HG03196 (cell line): Measurements from ENCODE around the gene KDM5D.
A peak's percentile ranks its signal among the peaks of the same experiment; 100 is the strongest.

ENCODE experiments used
- ATAC-seq: cut with Tn5 transposase; IDR thresholded peaks from one replicate; pipeline ENCODE4 v1.9.1; 2021; ENCODE audit not compliant: unreplicated experiment

The KDM5D gene

DNA sequence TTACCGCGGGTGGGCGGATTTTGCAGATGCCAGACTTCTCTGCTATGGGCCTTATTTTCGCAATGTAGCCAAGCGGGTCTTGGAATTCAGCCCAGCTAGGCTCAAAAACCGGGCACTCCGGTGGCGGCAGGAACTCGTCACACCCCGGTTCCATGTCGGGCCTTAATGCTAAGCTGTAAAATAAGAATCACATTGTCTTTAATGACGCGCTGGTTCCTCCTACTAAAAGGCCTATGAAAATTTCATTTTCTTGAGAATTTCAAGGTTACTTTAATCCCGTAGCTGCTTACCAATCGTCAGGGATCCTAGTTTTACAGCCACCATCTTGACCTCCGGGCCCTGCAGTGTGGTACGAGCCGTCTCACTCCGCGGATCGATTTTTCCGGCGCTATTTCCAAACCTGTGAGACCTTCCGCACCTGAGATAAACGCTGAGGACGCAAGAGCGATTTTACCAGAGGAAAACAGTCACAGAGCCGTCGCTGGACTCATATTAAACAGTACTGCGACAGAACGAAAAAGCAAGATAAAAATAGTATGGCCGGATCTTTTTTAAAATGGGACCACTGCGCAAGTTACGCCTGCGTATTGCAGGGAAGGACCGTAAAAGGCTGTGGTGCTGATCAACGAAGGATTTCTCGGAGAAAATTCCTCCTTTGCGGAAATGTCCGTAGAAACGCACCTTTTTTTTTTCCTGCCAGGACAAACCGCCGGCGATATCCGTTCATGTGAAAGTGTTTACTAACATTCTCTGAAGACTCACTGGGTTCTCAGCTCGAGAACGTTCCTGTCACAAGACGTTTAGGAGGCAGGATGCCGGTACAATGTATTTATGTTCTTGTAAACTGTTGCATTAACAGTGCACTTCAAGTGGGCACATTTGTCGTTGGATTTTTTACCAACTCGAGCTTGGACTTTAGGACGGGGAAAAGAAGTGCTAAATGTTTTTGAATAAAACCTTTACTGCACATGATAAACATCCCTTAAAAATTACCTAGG is at the start of gene KDM5D:
Gene KDM5D, minus strand, starts transcription at position 346 of the 998 bp plus-strand sequence. Its CDS starts 192 bp downstream, at position 154.
- peak; percentile 80 for ATAC-seq

DNA sequence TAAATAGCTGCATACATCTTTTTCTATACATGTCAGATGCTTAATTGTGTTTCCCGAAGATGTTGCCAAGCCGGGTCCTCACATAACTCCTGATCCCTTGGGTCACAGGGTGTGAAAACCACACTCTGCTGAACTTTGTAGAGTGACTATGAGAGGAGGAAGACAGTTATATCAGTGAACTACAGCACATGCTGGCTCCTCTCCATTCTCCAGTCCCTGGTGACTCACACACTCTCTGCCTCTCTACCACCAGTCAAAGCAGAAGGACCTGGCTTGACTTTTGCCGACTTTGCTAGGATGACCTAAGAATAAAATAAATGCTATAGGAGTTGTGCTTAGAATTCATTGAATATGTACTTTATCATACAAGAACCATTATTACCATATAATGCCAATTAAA is 23.8 kb upstream of the KDM5D start:
- ATAC-seq: no peak

DNA sequence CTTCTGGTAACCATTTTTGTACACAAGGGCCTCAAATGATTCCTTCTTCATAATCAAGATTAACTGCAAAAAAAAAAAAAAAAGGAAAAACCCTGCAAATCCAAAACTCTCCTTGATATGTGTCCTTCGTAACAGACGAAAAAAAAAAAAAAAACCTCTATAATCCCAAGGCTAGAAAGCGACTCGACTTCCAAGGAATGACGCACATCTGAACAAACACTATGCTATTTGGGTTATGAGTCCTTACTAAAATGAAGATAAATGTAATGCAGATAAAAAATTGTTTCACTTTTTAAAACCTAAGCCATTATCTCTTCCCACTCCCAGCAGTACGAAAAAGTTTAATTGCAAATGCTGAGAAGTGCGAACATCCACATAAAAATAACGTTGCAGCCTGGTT is 1.2 kb downstream of the KDM5D start:
- ATAC-seq: no peak

DNA sequence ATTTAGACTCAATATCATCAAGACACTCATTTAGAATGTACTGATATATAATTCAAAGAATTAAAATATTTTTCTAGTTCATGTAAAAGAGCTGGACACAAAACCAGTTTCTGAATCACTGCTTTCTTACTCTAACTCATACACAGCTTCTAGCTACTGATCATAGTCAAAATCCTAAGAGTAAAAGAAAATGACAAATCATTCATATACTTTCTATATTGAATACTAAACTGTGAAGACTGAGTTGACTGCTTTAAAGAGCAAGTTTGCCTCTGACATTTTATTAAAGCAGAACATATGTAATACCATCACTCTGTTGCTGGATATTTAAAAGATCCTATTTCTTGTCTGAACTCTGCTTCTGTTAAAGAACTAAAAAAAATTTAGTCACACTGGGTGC is 2.4 kb downstream of the KDM5D start:
- no peak for ATAC-seq

DNA sequence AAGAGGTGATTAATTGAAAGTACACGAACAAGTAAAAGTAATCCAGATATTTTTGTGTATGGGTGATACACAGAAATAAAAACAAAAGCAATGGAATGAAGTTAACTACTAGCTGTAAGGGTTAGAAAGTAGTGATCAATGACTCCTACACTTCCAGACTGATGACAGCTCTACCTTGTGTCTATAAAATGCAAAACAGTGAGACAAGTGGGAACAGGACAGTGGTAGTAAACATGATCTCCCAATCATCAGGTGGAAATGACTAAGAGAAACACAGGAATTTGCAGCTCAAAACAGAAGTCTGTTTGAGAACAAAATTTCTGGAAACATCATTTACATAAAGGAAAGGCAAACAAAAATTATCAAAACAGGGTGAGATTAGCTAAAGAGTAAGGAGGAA is 10.1 kb downstream of the KDM5D start:
- no peak for ATAC-seq

DNA sequence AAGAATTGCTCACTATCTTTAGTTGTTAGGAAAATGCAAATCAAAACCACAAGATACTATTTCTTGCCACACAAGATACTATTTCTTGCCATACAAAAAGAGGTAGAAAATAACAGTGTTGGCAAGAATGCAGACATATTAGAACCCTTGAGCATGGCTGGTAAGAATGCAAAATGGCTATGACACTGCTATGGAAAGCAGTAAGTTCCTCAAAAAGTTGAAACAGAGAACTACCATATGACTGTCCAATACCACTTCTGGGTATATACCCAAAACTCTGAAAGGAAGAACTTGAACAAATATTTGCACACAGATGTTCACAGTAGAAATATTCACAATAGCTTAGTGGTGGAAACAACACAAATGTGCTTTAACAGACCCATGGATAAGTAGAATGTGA is 26.6 kb downstream of the KDM5D start:
- ATAC-seq: peak; percentile 88

DNA sequence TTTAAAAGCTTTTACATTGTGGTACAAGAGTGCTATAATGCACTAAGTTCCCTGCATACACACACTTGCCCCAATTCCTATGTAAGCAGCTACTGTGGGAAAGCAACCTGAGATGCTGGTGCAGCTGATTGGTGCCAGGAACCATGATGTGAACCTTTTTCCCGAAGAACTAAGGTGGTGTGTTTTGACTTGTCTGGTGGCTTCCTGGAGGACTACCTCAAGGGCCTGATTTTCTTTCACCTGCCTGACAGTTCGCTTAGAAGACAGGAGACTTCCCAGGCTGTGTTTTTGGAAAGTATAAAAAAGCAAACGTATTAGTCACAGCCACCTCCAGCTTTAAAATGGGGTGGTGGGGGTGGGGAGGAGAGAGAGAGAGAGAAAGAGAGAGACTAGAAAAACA is 27.4 kb downstream of the KDM5D start:
- no peak for ATAC-seq

DNA sequence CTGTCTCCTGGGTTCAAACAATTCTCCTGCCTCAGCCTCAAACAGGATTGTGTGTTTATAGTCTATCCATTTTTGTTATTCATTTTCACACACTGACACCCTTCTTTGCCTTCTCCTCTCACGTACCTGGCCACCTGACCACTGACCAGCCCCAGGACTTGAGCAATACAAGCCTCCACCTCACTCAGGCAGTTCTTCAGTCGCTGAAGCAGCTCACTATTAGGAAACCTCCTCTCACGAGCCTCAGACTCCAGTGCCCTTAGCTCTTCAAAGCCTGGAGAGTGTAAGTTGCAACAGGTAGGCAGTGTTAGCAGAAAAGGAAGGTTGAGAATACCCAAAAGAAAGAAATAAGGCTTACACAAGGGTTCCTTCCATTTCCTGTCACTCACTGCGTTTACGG is 29.3 kb downstream of the KDM5D start:
- ATAC-seq: no peak

DNA sequence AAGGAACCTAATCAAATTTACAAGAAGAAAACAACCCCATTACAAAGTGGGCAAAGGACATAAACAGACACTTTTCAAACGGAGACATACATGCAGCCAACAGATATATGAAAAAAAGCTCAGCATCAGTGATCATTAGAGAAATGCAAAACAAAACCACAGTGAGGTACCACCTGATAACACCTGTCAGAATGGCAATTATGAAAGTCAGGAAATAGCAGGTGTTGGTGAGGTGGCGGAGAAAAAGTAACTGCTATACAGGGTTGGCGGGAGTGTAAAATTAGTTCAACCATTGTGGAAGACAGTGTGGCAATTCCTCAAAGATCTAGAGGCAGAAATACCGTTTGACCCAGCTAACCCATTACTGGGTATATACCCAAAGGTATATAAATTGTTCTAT is 31.1 kb downstream of the KDM5D start:
- ATAC-seq: no peak

DNA sequence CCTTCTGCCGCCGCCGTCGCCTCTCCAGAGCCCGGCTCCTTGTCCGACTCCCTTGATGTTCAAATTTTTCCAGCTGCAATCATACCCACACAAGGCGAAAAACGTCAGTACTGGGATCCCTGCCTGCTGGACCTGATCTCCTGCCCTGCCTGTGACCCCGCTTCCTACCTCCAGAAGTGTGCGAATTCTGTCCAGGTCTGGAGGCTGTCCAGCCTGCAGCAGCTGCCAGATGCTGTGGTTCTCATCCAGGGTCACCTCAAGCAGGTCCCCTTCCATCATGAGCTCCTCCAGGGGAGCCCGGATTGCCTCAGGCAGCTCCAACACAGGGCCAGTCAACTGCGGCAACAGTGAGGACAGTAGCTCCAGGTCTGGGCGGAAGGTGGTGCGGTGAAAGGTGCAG is 38.3 kb downstream of the KDM5D start:
- ATAC-seq: no peak

DNA sequence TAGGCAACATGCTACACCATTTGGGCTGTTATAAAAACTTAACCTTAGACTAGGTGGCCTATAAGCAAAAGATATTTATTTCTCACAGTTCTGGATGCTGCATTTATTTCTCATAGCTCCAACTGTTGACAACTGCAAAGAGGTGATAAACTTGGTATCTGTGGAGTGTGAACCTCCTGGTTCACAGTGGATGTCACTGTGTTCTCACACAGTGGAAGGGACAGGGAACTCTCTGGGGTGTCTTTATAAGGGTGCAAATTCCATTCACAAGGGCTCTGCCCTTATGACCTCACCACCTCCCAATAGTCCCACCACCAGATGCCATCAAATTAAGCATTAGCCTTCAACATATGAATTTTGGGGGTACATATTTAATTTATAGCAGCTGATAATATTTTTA is 46.0 kb downstream of the KDM5D start:
- no peak for ATAC-seq

DNA sequence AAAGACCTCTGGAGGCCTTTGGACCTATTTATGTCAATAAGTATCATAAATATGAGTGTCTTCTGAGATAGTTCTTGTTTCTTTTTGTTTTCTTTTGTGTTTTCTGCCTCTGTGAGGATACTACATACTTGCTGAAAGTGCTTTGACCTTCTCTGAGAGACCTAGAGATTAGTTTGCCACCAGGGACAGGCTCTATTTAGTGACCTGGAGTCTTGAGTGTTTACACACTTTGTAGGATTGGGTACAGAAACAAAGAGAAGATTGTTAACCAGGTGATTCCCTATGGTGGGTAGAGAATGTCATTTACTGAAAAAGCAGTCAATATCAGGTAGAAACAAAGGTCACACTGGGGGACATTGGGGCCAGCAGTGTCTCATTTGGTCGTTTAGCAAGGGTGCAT is 63.7 kb downstream of the KDM5D start:
- ATAC-seq: no peak
